H1 (cell line): ENCODE data around the gene PHOSPHO1. TPM values are rescaled to one million over a fixed set of nuclear protein-coding genes. Genes with fewer than 3 reads are reported as not detected.
A peak's percentile ranks its signal among the peaks of the same experiment; 100 is the strongest.

Experiments
- ATF2 ChIP-seq: IDR thresholded peaks from 2 replicates; pipeline ENCODE4 v1.6.1; 2012; ENCODE audit warnings: low read length, inconsistent platforms
- ATF3 ChIP-seq: IDR thresholded peaks from 2 replicates; pipeline ENCODE4 v1.6.1; 2011; ENCODE audit warnings: low read depth, mild to moderate bottlenecking, low read length; ENCODE audit not compliant: insufficient read depth
- BACH1 ChIP-seq: IDR thresholded peaks from 2 replicates; pipeline ENCODE4 v1.6.1; 2012; ENCODE audit warnings: low read length, improper control_type of control experiment
- BCL11A ChIP-seq, 2 experiments: IDR thresholded peaks; one replicate each; pipeline ENCODE4 v1.6.1; 2011; ENCODE audit warnings: low read depth in 2 of 2, low read length in 2 of 2, mild to moderate bottlenecking in 2 of 2
- CEBPB ChIP-seq: IDR thresholded peaks from 2 replicates; pipeline ENCODE4 v1.6.1; 2012; ENCODE audit warnings: low read depth, low read length
- CREB1 ChIP-seq: IDR thresholded peaks from 2 replicates; pipeline ENCODE4 v1.6.1; 2012; ENCODE audit warnings: inconsistent platforms
- EGR1 ChIP-seq: IDR thresholded peaks from 2 replicates; pipeline ENCODE4 v1.6.1; 2011; ENCODE audit warnings: low read depth, low read length, borderline replicate concordance
- GTF2F1 ChIP-seq: IDR thresholded peaks from 2 replicates; pipeline ENCODE4 v1.6.1; 2012; ENCODE audit warnings: low read depth, low read length, improper control_type of control experiment, borderline replicate concordance
- JUN ChIP-seq: IDR thresholded peaks from 2 replicates; pipeline ENCODE4 v1.6.1; 2011; ENCODE audit warnings: low read depth, mild to moderate bottlenecking, improper control_type of control experiment, low read length
- JUND ChIP-seq: IDR thresholded peaks from 2 replicates; pipeline ENCODE4 v1.6.1; 2011; ENCODE audit warnings: mild to moderate bottlenecking, improper control_type of control experiment, low read length
- KDM1A ChIP-seq: fragments of 200-600, 300-600 bp; sonication (generic); IDR thresholded peaks from 2 replicates; pipeline ENCODE4 v1.7.1; 2016; ENCODE audit warnings: mild to moderate bottlenecking, low read length, borderline replicate concordance
- KDM4A ChIP-seq: IDR thresholded peaks from one replicate; pipeline ENCODE4 v1.7.1; 2012; ENCODE audit warnings: low read depth, mild to moderate bottlenecking, moderate library complexity, low read length, inconsistent platforms; ENCODE audit not compliant: severe bottlenecking
- NRF1 ChIP-seq: IDR thresholded peaks from 2 replicates; pipeline ENCODE4 v1.6.1; 2011; ENCODE audit warnings: mild to moderate bottlenecking, low read depth, low read length, improper control_type of control experiment
- POLR2A ChIP-seq, 2 experiments: IDR thresholded peaks; 1 replicate in 1 of 2; 2 replicates in 1 of 2; pipeline ENCODE4 v1.6.1; 2011; ENCODE audit warnings: low read depth in 2 of 2, low read length in 2 of 2, mild to moderate bottlenecking in 2 of 2; ENCODE audit errors: control extremely low read depth in 1 of 2
- POLR2AphosphoS5 ChIP-seq: IDR thresholded peaks from 2 replicates; pipeline ENCODE4 v1.6.1; 2011; ENCODE audit warnings: low read depth, low read length
- RAD21 ChIP-seq, 2 experiments: IDR thresholded peaks in 1 of 2; conservative IDR thresholded peaks in 1 of 2; 2 replicates each; pipeline ENCODE4 v1.6.1; 2011; ENCODE audit warnings: low read depth in 2 of 2, low read length in 2 of 2, improper control_type of control experiment in 1 of 2, inconsistent platforms in 1 of 2, mild to moderate bottlenecking in 1 of 2, moderate library complexity in 1 of 2
- SIN3A ChIP-seq, 2 experiments: IDR thresholded peaks in 1 of 2; conservative IDR thresholded peaks in 1 of 2; 2 replicates each; pipeline ENCODE4 v1.6.1; 2011 to 2012; ENCODE audit warnings: low read length in 2 of 2, improper control_type of control experiment in 1 of 2, low read depth in 1 of 2, mild to moderate bottlenecking in 1 of 2
- SRF ChIP-seq: IDR thresholded peaks from 2 replicates; pipeline ENCODE4 v1.6.1; 2011; ENCODE audit warnings: mild to moderate bottlenecking, low read depth, low read length, moderate library complexity
- TAF1 ChIP-seq: IDR thresholded peaks from 2 replicates; pipeline ENCODE4 v1.6.1; 2011; ENCODE audit warnings: mild to moderate bottlenecking, low read depth, low read length
- TBP ChIP-seq: IDR thresholded peaks from 2 replicates; pipeline ENCODE4 v1.6.1; 2011; ENCODE audit warnings: low read depth, low read length, improper control_type of control experiment
- USF2 ChIP-seq: IDR thresholded peaks from 2 replicates; pipeline ENCODE4 v1.6.1; 2011; ENCODE audit warnings: low read length, improper control_type of control experiment
- polyA plus RNA-seq, 7 experiments: library from polyadenylated mRNA; depleted of rRNA in 3 of 7; stranded (reverse) in 5 of 7; unstranded in 2 of 7; fragments of >200 nt in 5 of 7; fragments of 200-250 nt in 2 of 7; gene quantifications; 1 replicate in 5 of 7; 2 replicates in 1 of 7; 4 replicates in 1 of 7; pipeline versions ENCODE4 v1.2.1 to v1.2.3, GENCODE V29; 2011 to 2013; ENCODE audit warnings: missing spikeins in 2 of 7, mixed read lengths in 2 of 7
- total RNA-seq: library from RNA; stranded (reverse); fragmentation: NEBNext Ultra II Directional; extraction: Animal tissue kit (Norgen Biotek cat#: 25700); gene quantifications from 2 replicates; pipeline ENCODE4 v1.2.1, GENCODE V29; 2021

Gene PHOSPHO1
- total and polyA plus RNA-seq, 2 of the 8 experiments (the other 6 are each of a cell fraction or from before 2014, with no cell fraction given), result 0.34 to 0.45 TPM

GRCh38 chr17:49191917-49192741, 38.5 kb downstream of the PHOSPHO1 start (continued):
- TF ChIP-seq KDM1A, result no peak; the same call in 1 of the 2 replicates
- peak; percentile 30; the same call in 1 of the 2 replicates for TF ChIP-seq CREB1
- TF ChIP-seq NRF1, result no peak; the same call in 1 of the 2 replicates
- TF ChIP-seq GTF2F1, result no peak
- no peak for TF ChIP-seq POLR2AphosphoS5
- 0 out of 4 replicates have a peak, but pooled peaks have one; percentile 5 to 67 for TF ChIP-seq SIN3A (conservative IDR thresholded peaks at IDR 0.05 in 1 of 2, IDR thresholded peaks at IDR 0.05 in 1 of 2; ENCODE audit: low read depth in 1 of 2, low read length in 2 of 2)
- no peak for TF ChIP-seq JUN
- peak; percentile 26; the same call in 1 of the 2 replicates for TF ChIP-seq TAF1
- peak; percentile 49; the same call in 1 of the 2 replicates for TF ChIP-seq CEBPB
- TF ChIP-seq JUND, result no peak
- peak; percentile 82 for TF ChIP-seq SRF
- TF ChIP-seq EGR1, result no peak
- TF ChIP-seq TBP, result peak; percentile 99
- TF ChIP-seq RAD21 (IDR thresholded peaks at IDR 0.05 in 1 of 2, conservative IDR thresholded peaks at IDR 0.05 in 1 of 2; ENCODE audit: low read depth in 2 of 2, low read length in 2 of 2), result no peak
- TF ChIP-seq ATF3, result no peak
- TF ChIP-seq POLR2A (IDR thresholded peaks at IDR 0.05; ENCODE audit: control extremely low read depth in 1 of 2, low read depth in 2 of 2, low read length in 2 of 2), result peak in 1 of 2 experiments; percentile 35; a peak in 2 of 3 replicates
- no peak for TF ChIP-seq USF2
- peak; percentile 77 for TF ChIP-seq KDM4A
- TF ChIP-seq BACH1, result no peak
- no peak for TF ChIP-seq BCL11A (IDR thresholded peaks at IDR 0.05; ENCODE audit: low read depth in 2 of 2, low read length in 2 of 2)
- no peak for TF ChIP-seq ATF2
